B cell (primary cell): ENCODE results near the gene TNFSF12. TPM values are rescaled to one million over a fixed set of nuclear protein-coding genes. Genes with fewer than 3 reads are reported as not detected.
A peak's percentile ranks its signal among the peaks of the same experiment; 100 is the strongest.

Experiments
- ATAC-seq: fragments of 200-7000 bp; cut with Tn5 transposase; one replicate; pipeline ENCODE4 v1.10.0; 2021; ENCODE audit warnings: low read depth, mild to moderate bottlenecking, moderate number of reproducible peaks, moderate library complexity
- CTCF ChIA-PET: fragments of 350-600 bp; sonication (Branson Sonifier 250); formaldehyde crosslinking; loops from one replicate; lab custom pipeline; 2021; ENCODE audit warnings: antibody characterized with exemption, inconsistent platforms; lab: Charles Lee
- POLR2A ChIA-PET: fragments of 350-600 bp; sonication (Branson Sonifier 250); formaldehyde crosslinking; loops from one replicate; lab custom pipeline; 2021; ENCODE audit warnings: antibody characterized with exemption; lab: Charles Lee
- DNase-seq: peaks from one replicate; pipeline ENCODE4 v3.0.0; 2013
- H2AFZ ChIP-seq: 2 replicates; pipeline ENCODE4 v1.6.1; 2012; ENCODE audit warnings: mild to moderate bottlenecking, low read depth, low read length; ENCODE audit not compliant: insufficient read depth, poor library complexity, severe bottlenecking
- H3K27ac ChIP-seq, 2 donors: 1 replicate in 1 of 2; 2 replicates in 1 of 2; pipeline ENCODE4 v1.5.1; 2012 to 2013; ENCODE audit warnings: low read length in 2 of 2, mild to moderate bottlenecking in 2 of 2, moderate library complexity in 1 of 2
- H3K27me3 ChIP-seq, 4 experiments: fragments of 200-600 bp in 1 of 4; sonication (generic) in 1 of 4; replicated peaks in 1 of 4; 1 replicate in 2 of 4; 2 replicates in 2 of 4; pipeline versions ENCODE4 v1.6.1 to v1.7.0; 2013 to 2016; ENCODE audit warnings: low read length in 3 of 4, mild to moderate bottlenecking in 2 of 4, mixed read lengths in 1 of 4, moderate library complexity in 1 of 4; ENCODE audit not compliant: insufficient read depth in 4 of 4, control insufficient read depth in 3 of 4; ENCODE audit errors: control extremely low read depth in 1 of 4
- H3K36me3 ChIP-seq, 2 experiments: replicated peaks in 1 of 2; 1 replicate in 1 of 2; 2 replicates in 1 of 2; pipeline versions ENCODE4 v1.6.1 to v1.7.1; 2013; ENCODE audit warnings: low read length in 1 of 2; ENCODE audit not compliant: insufficient read depth in 2 of 2, control insufficient read depth in 1 of 2; ENCODE audit errors: control extremely low read depth in 1 of 2, extremely low read depth in 1 of 2
- H3K4me1 ChIP-seq, 2 donors: fragments of 200-600 bp in 1 of 2; sonication (generic) in 1 of 2; 1 replicate in 1 of 2; 2 replicates in 1 of 2; pipeline versions ENCODE4 v1.5.1 to v1.6.1; 2013 to 2017; ENCODE audit warnings: low read length in 2 of 2; ENCODE audit not compliant: control insufficient read depth in 2 of 2, insufficient read depth in 2 of 2
- H3K4me2 ChIP-seq: replicated peaks from 2 replicates; pipeline ENCODE3; 2012; ENCODE audit warnings: mild to moderate bottlenecking, low read depth, low read length; ENCODE audit not compliant: poor library complexity, severe bottlenecking
- H3K4me3 ChIP-seq, 5 experiments: fragments of 200-600 bp in 1 of 5; sonication (generic) in 1 of 5; 1 replicate in 3 of 5; 2 replicates in 2 of 5; pipeline versions ENCODE4 v1.5.1 to v1.7.0; 2011 to 2016; ENCODE audit warnings: low read length in 4 of 5, mild to moderate bottlenecking in 4 of 5, low read depth in 2 of 5, control low read depth in 1 of 5, moderate library complexity in 1 of 5; ENCODE audit not compliant: insufficient read depth in 1 of 5; ENCODE audit errors: control extremely low read depth in 1 of 5, extremely low read depth in 1 of 5
- H3K79me2 ChIP-seq: fragments of 200-600 bp; sonication (generic); one replicate; pipeline ENCODE4 v1.6.0; 2016; ENCODE audit warnings: low read length; ENCODE audit not compliant: control insufficient read depth, insufficient read depth
- H3K9ac ChIP-seq: fragments of 200-600 bp; sonication (generic); 2 replicates; pipeline ENCODE4 v1.6.1; 2017; ENCODE audit warnings: mild to moderate bottlenecking, low read length, moderate library complexity
- H3K9me3 ChIP-seq, 3 donors: one replicate each; pipeline versions ENCODE4 v1.6.1 to v1.7.1; 2013; ENCODE audit warnings: low read length in 2 of 3; ENCODE audit not compliant: control insufficient read depth in 2 of 3, insufficient read depth in 1 of 3; ENCODE audit errors: control extremely low read depth in 1 of 3
- H4K20me1 ChIP-seq: 2 replicates; pipeline ENCODE4 v1.6.0; 2012; ENCODE audit warnings: mild to moderate bottlenecking, low read length; ENCODE audit not compliant: insufficient read depth, control insufficient read depth, poor library complexity, severe bottlenecking
- H3K27ac Mint-ChIP-seq: one replicate; pipeline ENCODE4 v1.8.0; 2021; ENCODE audit warnings: mixed read lengths
- H3K27me3 Mint-ChIP-seq: one replicate; pipeline ENCODE4 v1.8.0; 2021; ENCODE audit warnings: mixed read lengths
- H3K4me1 Mint-ChIP-seq: one replicate; pipeline ENCODE4 v1.8.0; 2021; ENCODE audit warnings: mixed read lengths
- H3K4me3 Mint-ChIP-seq: one replicate; pipeline ENCODE4 v1.8.0; 2021; ENCODE audit warnings: mixed read lengths
- H3K9me3 Mint-ChIP-seq: one replicate; pipeline ENCODE4 v1.8.0; 2022; ENCODE audit warnings: mixed read lengths; ENCODE audit not compliant: insufficient read depth
- EZH2 ChIP-seq: IDR thresholded peaks from 2 replicates; pipeline ENCODE4 v1.6.1; 2012; ENCODE audit warnings: borderline replicate concordance, low read depth, mild to moderate bottlenecking, moderate library complexity, low read length; ENCODE audit not compliant: insufficient read depth, poor library complexity, severe bottlenecking
- WGBS: methylation state at CpG from one replicate; pipeline ENCODE4 v1.1.5; 2013; ENCODE audit warnings: missing lambda C conversion rate; ENCODE audit not compliant: insufficient coverage; 5-methylcytosine and 5-hydroxymethylcytosine counted together
- intact Hi-C: fragments of 100-400 bp; cut with micrococcal nuclease; formaldehyde crosslinking; loops from one replicate; pipeline ENCODE4 v1.10.0; 2022
- polyA plus RNA-seq: library from polyadenylated mRNA; depleted of rRNA; stranded (reverse); fragments of >200 nt; gene quantifications from 2 replicates; pipeline ENCODE4 v1.2.3, GENCODE V29; 2012
- total RNA-seq, 2 donors: library from RNA; stranded (reverse); fragments of 120-200 nt in 1 of 2; gene quantifications; 1 replicate in 1 of 2; 2 replicates in 1 of 2; pipeline versions ENCODE4 v1.2.3 to v1.2.4, GENCODE V29; 2013 to 2022
- TF ChIP-seq, protein P1 (sequence below): fragments of 200-600 bp; IDR thresholded peaks from one replicate; pipeline ENCODE4 v1.8.0; 2022; ENCODE audit warnings: antibody characterized with exemption, mild to moderate bottlenecking

The TNFSF12 gene
- total and polyA plus RNA-seq, 2 donors (not counting 1 experiment from before 2014, with no cell fraction given) = 40.6 to 53.4 TPM

DNA sequence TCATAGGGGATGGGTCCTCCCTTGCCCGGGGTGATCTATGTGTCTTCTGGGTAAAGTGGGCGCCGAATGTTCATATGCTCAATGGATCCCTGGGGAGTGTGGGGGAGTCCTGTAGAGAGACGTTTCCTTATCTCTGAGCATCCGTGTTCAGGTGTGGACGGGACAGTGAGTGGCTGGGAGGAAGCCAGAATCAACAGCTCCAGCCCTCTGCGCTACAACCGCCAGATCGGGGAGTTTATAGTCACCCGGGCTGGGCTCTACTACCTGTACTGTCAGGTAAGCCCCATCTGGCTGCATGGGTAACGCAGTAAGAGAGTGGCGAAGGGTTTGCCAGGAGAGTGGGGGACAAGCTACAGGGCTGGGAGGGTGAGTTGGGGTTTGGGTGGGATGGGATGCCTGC is 7.8 kb downstream of the TNFSF12 start:
- Histone ChIP-seq H3K36me3 (peaks cover 0 to 3% of the 10 kb centered on the region in 2 experiments), H4K20me1 (no peaks in the 10 kb centered on the region), H3K4me1 (peaks cover 55 to 68% of the 10 kb centered on the region in 2 donors), H3K9me3 (no peaks in the 10 kb centered on the region), H3K27ac (peak overlapping the region in 1 of 2 donors; percentile 44), H3K9ac (no peak overlapping the region), H3K27me3 (no peaks in the 10 kb centered on the region), H3K4me2 (no peak overlapping the region), H3K4me3 (no peak overlapping the region), H2AFZ (no peak overlapping the region), H3K79me2 (peaks cover 14% of the 10 kb centered on the region)
- Mint-ChIP-seq H3K4me1 (peaks cover 74% of the 10 kb centered on the region), H3K4me3 (no peak overlapping the region), H3K27ac (peak overlapping the region; percentile 76), H3K9me3 (no peaks in the 10 kb centered on the region), H3K27me3 (no peaks in the 10 kb centered on the region)
- CTCF ChIA-PET = interaction anchor here (1.4 to 25.0 kb wide), 3 partner anchors 9 to 37 kb away, joined by 4 to 666 read pairs (median 126); partner anchors contain the start of gene TNFSF12
- WGBS = 96% methylated on average over 9 of the region's 12 CpGs
- TF ChIP-seq EZH2 = no peak
- TF ChIP-seq, protein P1, sequence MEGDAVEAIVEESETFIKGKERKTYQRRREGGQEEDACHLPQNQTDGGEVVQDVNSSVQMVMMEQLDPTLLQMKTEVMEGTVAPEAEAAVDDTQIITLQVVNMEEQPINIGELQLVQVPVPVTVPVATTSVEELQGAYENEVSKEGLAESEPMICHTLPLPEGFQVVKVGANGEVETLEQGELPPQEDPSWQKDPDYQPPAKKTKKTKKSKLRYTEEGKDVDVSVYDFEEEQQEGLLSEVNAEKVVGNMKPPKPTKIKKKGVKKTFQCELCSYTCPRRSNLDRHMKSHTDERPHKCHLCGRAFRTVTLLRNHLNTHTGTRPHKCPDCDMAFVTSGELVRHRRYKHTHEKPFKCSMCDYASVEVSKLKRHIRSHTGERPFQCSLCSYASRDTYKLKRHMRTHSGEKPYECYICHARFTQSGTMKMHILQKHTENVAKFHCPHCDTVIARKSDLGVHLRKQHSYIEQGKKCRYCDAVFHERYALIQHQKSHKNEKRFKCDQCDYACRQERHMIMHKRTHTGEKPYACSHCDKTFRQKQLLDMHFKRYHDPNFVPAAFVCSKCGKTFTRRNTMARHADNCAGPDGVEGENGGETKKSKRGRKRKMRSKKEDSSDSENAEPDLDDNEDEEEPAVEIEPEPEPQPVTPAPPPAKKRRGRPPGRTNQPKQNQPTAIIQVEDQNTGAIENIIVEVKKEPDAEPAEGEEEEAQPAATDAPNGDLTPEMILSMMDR = no peak
- POLR2A ChIA-PET = no interaction called here
- intact Hi-C loops = no loop called here
- ATAC-seq = no peak
- DNase-seq = no peak

DNA sequence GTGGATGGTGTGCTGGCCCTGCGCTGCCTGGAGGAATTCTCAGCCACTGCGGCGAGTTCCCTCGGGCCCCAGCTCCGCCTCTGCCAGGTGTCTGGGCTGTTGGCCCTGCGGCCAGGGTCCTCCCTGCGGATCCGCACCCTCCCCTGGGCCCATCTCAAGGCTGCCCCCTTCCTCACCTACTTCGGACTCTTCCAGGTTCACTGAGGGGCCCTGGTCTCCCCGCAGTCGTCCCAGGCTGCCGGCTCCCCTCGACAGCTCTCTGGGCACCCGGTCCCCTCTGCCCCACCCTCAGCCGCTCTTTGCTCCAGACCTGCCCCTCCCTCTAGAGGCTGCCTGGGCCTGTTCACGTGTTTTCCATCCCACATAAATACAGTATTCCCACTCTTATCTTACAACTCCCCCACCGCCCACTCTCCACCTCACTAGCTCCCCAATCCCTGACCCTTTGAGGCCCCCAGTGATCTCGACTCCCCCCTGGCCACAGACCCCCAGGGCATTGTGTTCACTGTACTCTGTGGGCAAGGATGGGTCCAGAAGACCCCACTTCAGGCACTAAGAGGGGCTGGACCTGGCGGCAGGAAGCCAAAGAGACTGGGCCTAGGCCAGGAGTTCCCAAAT is 8.4 kb downstream of the TNFSF12 start:
- 93% methylated on average over 17 of the region's 19 CpGs for WGBS
- no peak overlapping the region for H3K4me3 ChIP-seq
- DNase-seq (no peak), ATAC-seq (no peak)
- Mint-ChIP-seq H3K9me3 (no peaks in the 10 kb centered on the region), H3K27ac (peak overlapping the region; percentile 76), H3K27me3 (no peaks in the 10 kb centered on the region), H3K4me3 (no peak overlapping the region), H3K4me1 (peaks cover 70% of the 10 kb centered on the region)
- intact Hi-C loops = no loop called here
- H3K27ac ChIP-seq = peak overlapping the region; percentile 97
- CTCF ChIA-PET = interaction anchor here (0.8 to 25.0 kb wide), 5 partner anchors 10 to 201 kb away, joined by 3 to 666 read pairs (median 9); partner anchors contain the start of genes TMEM102 and TNFSF12
- TF ChIP-seq EZH2 = no peak
- TF ChIP-seq, protein P1 = no peak
- H3K27me3 ChIP-seq = no peaks in the 10 kb centered on the region
- H3K4me2 ChIP-seq = no peak overlapping the region
- H2AFZ ChIP-seq = no peak overlapping the region
- H3K4me1 ChIP-seq = peaks cover 50 to 63% of the 10 kb centered on the region in 2 donors
- no peaks in the 10 kb centered on the region for H3K9me3 ChIP-seq
- H4K20me1 ChIP-seq = peaks cover 1% of the 10 kb centered on the region
- H3K36me3 ChIP-seq = peaks cover 0 to 3% of the 10 kb centered on the region in 2 experiments
- POLR2A ChIA-PET = interaction anchor here (1.3 to 4.3 kb wide), 2 partner anchors 43 to 221 kb away, joined by 3 to 32 read pairs; partner anchors contain the start of gene ACAP1
- H3K9ac ChIP-seq = no peak overlapping the region
- H3K79me2 ChIP-seq = peaks cover 17% of the 10 kb centered on the region
